HG02571 (cell line): ENCODE data around the gene CPO.
"Not testable (repeated sequence)": the region's sequence is repeated elsewhere in the genome, so short reads cannot be mapped to it uniquely, and the experiment has no call there.

Source experiments
- ATAC-seq: cut with Tn5 transposase; IDR thresholded peaks from one replicate; pipeline ENCODE4 v1.9.1; 2021; ENCODE audit warnings: mild to moderate bottlenecking, moderate library complexity; ENCODE audit not compliant: unreplicated experiment

The CPO gene, protein sequence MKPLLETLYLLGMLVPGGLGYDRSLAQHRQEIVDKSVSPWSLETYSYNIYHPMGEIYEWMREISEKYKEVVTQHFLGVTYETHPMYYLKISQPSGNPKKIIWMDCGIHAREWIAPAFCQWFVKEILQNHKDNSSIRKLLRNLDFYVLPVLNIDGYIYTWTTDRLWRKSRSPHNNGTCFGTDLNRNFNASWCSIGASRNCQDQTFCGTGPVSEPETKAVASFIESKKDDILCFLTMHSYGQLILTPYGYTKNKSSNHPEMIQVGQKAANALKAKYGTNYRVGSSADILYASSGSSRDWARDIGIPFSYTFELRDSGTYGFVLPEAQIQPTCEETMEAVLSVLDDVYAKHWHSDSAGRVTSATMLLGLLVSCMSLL

DNA sequence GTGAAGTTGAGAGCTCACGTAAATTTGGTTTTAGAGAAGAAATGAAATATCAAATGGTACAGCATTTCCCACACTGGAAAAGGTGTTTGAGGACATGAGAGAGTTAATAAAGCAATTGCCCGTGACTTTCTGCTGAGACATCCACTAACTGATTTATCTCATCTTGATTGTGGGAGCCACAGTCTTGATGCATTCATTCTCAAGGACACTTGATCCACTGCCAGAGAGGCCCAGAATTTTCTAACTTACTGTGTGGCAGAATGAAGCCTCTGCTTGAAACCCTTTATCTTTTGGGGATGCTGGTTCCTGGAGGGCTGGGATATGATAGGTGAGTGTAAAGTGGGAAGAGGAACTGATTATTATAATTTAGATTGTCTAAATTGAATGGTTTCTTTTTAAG, at the start of gene CPO:
CPO (plus strand) TSS at position 179 of the 400 bp plus-strand sequence; CDS start at position 261, 82 bp downstream.
- ATAC-seq: no peak

DNA sequence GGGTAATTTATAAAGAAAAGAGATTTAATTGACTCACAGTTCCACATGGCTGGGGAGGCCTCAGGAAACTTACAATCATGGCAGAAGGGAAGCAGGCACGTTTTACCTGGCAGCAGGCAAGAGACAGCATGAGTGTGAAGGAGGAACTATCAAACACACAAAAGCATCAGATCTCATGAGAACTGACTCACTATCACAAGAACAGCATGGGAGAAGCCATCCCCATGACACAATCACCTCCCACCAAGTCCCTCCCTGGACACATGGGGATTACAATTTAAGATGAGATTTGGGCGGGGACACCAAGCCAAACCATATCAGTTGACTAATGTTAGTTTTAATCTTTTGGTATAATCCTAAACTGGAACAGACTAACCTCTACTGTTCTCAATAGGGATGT, 49.1 kb upstream of the CPO start:
- ATAC-seq: no peak

DNA sequence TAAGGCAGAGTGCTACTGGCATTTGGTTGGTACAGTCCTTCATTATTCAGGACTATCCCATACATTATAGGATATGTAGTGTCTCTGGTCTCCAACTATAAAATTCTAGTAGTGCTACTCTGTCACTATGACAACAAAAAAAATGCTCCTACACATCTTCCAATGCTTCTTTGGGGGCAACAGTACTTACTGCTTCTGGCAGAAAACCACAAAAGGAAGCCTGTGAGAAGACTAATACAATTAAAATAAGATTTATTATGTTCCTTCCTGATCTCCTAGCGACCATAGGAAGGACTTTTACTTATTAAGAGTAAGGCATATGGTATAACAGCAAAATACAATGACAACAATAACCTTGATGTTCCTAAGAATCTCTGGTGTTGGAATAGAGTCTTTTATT, 48.4 kb upstream of the CPO start:
- ATAC-seq: no peak

DNA sequence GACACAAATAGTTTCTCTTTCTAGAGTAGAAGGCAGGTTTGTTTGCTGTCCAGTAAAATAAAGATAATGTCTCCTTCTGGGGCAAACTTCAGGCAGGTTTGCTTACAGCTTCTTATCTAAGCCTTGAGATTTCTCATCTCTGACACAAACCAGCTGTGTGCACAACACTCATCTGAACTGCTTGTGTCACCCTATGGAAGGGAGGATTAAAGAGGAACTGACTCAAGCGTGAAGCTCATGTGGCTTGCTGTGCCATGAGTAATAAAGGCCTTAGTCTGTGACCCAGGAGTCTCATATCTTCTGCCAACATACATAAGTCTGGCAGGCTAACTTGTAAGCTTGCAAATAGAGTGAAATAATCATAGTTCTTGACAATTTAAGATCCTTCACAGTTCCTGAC, 24.2 kb upstream of the CPO start:
- ATAC-seq: no peak

DNA sequence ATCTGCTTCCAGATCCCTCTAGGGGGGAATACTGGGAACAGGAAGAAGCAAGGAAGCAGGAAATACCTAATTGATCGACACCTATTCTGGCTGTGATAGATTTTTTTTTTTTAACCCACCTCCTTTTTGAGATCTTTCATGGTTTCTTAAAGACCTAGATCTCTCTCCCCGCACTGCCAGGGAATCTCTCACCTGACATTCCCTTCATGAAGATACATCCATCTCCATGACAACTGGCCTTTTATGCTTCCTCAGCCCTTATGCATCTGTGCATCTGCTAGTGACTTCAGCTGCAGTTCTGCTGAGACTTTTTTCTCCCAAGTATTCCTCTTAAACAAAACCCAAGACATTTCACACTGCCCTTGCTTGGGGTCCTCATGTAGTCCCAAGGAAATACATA, 21.1 kb upstream of the CPO start:
- no peak for ATAC-seq

DNA sequence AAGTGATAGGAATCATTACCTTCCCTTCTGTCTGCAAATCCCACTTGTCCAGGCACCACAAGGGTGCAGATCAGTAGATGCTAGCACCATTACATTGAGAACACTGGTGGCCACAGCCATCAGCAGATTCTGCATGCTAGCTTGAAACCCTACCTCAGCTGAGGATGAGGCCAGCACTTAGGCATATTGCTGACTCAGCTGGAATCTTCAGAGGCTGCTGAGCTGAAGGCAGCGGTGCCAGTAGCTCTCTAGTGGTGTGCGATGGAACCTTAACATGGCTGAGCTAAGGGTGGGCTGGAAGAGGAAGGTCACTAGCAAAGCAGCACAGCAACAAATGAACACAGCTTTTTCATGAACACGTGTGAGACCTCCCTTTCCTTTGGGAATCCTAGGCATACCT, 19.0 kb upstream of the CPO start:
- no peak for ATAC-seq

DNA sequence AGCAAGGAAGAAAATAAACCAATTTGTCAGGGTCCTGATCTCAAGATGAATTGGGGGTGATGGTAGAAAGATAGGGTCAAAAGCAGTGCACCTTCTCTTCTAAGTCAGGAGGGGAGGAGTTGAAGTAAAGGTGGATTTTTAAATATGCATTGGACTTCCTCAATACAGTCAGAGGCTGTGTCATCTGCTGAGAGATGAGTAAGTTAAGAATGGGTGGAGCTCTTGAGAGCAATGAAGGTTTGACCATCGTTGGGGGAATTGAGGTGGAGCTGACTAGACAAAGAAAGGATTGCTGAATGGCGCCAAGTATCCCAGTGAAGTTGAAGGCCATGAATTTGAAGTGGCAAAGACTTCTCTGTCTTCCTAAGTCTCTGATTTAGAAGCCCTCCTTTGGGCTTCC, 18.4 kb upstream of the CPO start:
- no peak for ATAC-seq

DNA sequence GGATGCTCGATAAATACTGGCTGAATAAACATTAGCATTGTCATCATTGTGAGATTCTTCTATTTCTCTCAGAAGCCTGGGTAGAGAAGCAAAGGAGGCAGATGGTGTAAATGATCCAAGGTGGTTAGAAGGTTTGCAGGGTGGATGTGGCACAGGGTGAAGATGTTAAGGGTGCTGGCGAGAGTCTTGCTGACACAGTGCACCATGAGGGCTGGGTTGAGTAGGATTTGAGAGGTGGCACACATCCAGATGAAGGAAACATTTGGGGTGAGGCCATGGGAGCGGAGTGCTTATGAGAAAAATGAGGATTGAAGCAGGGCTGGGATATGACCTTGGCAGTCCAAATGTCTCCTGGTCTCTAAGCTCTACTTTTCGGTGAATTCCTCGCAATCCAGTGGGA, 17.8 kb upstream of the CPO start:
- no peak for ATAC-seq

DNA sequence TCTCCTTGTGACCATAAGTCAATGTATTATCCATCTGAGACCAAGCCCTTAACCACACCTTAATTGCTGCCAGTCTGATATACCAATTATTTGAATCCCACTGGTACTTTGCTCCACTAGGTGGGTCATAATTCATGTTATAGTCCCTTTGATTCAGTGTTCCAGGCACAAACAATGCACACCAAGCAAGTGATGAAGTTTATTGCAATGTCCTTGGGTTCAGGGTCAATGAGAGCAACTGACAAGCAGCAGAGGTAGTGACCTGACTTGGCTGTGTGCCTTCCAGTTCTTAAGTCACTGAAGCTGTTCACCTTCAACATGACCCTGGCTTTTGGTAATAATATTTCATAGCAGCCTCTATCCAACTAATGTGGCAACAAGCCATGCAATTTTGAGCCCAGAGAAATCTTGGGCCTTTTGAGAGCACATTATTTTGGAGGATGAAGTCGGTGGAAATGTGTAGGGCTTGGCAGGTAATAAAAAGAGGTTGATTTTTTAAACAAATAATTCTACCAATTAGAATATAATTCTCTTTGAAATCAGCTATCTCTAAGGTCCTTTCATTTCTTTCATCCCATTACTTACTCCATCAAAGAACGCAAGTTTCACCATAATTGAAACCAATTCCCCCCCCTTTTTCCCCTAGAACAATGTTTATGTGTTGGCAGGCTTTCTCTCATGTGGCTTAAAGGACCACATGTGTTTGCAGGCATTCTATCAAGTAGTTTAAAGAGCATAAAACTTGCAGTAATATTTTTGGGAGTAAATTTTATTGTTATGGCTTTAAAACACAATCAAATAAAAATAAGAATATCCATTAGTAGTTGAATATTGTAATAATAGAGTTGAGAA, 3.1 kb upstream of the CPO start:
- ATAC-seq: no peak

DNA sequence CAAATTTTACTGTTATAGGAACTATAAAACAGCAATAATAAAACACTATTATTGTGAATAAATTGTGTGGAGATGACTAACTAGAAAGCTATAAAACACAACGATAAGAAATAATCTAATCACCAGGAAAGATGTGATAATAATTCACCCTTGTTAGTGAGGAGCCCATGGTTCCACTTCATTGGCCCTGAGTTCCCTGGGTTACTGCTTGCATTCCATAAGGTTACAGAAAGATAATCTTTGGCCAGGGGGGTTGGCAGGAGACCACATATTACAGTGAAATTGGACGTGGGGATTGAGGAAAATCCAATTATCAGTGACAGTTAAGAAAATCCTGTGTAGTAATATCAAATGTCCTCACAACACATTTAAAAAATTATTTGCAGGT, 2.5 kb upstream of the CPO start:
- no peak for ATAC-seq

DNA sequence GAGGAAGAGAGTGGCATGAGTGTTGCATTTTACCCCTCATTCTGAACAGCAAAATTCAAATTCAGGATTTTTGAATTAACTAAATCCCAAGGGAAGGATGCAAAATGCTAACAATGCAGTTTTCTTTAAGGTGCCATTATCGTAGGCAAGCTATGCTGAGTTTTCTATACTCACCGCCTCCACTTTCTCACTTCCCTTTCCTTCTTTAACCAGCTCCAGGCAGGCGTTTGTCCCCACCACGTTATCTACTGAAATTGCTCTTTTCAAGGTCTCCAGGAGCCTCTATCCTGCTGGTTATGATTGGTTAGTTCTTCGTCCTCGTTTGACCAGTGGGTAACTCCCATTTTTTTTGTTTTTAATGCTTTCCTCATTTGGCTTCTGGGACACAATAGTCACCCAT, 1.8 kb upstream of the CPO start:
- peak; percentile 87 for ATAC-seq

DNA sequence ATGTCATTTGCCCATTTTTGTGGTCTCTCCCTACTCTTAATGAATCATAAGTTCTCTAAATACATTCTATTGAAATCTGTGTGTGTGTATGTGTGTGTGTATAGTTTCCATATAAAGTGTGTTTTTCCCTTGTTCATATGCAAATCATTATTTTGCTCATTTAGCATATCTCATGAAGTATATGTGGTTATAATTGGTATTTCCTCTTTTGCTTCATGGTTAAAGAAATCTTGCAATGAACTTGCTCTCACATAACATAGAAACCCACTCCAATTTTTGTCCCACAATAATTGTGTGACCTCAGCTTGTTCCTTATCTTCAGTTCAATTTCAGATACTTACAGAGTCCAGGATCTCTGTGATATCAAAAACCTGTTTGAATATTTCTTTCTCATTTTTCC, 1.2 kb downstream of the CPO start:
- ATAC-seq: no peak

DNA sequence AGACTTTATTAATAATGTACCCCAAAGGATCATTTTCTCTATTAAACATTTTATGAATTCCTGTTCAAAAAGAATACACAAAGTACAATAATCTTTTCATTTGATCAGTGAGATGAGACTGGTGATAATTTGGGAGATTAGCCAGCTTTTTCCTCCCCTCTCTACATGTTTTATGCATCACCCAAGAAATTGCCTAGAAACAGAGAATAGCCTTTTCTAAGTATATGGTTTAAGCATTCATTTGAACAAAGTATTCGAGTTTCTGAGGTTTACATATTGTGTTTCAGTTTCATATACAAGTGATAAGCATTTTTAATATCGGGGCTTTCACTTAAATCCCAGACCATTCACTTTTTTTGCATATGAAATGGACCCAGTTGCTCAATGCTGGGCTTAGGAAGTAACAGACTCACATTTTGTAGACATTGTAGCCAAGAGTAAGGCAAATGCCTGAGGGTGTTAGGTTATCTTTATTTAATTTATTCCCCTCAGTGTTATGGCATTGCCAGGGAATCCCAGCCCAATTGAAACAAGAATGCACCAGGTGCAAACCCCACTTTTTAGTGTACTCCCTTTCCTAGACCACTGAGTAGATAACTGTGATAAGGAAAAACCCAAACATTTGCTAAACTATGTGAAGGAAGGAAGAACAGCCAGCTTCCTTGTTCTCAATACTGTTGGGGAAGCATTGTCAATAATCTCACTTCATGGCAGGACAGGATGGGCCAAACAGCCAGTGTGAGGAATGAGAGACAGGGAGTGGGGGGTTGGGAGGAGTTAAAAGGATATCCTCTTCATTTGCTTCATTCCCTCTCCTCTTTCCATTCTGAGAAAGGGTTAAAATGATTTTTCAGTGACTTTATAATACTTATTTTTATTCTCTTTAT, 3.5 kb downstream of the CPO start:
- ATAC-seq: no peak

DNA sequence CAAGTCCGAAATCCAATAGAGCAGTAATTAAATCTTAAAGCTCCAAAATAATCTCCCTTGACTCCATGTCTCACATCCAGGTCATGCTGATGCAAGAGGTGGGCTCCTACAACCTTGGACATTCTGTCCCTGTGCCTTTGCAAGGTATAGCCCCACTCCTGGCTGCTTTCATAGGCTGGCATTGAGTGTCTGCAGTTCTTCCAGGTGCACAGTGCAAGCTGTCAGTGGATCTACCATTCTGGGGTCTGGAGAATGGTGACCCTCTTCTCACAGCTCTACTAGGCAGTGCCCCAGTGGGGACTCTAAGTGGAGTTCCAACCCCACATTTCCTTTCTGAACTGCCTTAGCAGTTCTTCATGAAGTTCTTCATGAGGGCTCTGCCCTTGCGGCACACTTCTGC, 14.1 kb downstream of the CPO start:
- not testable (repeated sequence) for ATAC-seq

DNA sequence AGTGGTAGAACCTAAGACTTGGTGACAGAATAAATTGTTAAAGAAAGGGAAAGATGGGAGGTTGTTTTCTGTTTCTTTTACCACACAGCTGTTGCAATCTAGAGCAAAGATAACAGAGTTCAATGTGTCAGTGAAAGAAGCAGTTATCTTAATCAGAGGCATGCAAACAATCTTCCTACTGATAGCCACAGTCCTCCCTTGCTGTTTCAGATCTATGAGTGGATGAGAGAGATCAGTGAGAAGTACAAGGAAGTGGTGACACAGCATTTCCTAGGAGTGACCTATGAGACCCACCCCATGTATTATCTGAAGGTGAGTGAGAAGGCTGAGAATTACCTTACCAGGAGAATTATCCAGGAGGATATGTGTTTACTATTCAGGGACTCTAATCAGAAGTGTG, 15.9 kb downstream of the CPO start:
- ATAC-seq: no peak

DNA sequence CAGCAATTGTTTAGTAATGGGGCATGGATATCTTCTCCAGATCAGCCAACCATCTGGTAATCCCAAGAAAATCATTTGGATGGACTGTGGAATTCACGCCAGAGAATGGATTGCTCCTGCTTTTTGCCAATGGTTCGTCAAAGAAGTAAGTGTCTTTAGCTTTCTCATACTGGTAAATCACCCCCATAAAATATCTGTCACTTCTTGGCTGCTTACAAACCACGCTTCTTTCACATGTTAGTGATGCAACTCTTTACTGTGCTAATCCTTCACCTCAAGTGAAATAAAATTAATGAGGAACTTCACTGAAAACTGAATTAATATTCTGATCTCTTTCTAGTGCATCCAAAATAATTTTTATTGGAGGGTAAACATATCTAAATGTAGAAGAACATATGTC, 18.9 kb downstream of the CPO start:
- no peak for ATAC-seq

DNA sequence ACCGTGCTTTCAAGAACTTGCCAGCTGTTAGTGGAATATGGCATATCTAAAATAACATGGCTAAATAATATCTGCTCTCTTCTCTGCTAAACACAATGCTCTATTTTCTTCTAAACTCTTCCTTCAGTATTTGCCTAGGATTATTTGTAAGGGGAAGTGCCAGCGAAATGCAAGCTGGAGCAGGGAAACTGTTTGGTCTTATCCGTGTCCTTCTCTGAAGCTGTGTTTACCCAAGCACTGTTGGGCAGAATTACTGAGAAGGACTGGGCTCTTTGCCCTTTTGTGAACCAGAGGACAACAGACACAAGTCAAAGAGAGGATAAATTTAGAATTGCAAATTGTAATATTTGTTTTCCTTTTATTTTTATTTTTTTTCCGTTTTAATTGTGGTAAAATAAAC, 23.6 kb downstream of the CPO start:
- ATAC-seq: no peak

DNA sequence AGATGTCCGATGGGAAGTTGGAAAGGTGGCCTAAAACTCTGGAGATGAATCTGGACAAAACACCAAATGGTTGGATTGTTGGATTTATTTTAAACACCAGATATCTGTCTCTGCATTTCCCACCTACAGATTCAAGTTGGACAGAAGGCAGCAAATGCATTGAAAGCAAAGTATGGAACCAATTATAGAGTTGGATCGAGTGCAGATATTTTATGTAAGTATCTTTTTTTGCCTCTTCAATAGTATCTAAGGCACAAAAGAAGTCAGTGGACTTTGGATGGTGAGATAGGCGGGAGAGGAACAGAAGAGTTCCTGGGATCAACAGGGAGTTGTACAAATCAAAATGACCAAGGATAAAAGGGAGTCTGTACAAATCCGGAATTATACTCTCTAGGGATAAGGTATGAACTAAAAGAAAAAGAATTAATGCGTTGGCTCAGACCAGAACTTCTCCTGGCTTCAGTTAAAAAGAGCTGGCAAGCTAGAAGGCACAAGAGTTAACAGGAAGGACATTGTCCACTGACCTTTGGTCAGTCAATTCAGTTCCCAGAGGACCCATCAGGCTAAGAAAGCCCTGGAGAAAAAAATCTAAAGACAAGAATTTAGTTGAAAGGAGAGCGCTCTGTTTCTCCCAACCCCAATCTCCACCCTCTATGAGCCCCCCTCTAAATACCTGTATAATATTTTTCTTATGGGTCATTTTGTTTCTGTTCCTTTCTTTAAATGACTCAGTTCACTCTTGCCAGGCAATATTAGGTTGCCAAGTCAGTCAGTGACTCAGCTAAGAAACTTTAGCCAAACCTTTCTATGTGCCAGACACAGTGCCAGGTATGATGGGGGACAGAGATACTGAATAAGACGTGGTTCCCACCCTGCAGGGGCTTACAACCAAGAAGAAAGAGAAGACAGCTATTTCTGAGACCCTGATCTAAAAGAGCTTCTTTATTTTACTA, 29.1 kb downstream of the CPO start:
- no peak for ATAC-seq

DNA sequence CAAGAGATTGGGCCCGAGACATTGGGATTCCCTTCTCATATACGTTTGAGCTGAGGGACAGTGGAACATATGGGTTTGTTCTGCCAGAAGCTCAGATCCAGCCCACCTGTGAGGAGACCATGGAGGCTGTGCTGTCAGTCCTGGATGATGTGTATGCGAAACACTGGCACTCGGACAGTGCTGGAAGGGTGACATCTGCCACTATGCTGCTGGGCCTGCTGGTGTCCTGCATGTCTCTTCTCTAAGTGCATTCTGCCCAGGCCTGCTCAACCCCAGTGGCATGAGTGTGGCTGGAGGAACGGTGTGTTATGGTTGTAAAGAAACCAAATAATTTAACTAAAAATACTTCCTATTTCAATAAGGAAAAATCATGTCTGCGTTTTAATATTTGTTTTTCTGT, 29.9 kb downstream of the CPO start:
- no peak for ATAC-seq
